ENCODE data around the gene PM20D1. TPM values are rescaled to one million over a fixed set of nuclear protein-coding genes. Genes with fewer than 3 reads are reported as not detected.

Gene PM20D1
- total and polyA plus RNA-seq, 2 experiments from 2014 or later, result 0.08 TPM; not detected in 1

- H3K27ac ChIP-seq, result no peak overlapping the region
- no peak for TF ChIP-seq CTCF (IDR thresholded peaks at IDR 0.05; ENCODE audit: poor library complexity)
- TF ChIP-seq EZH2phosphoT487 (IDR thresholded peaks at IDR 0.05; ENCODE audit: low read depth, severe bottlenecking, unreplicated experiment), result no peak
- TF ChIP-seq EZH2 (IDR thresholded peaks at IDR 0.05; ENCODE audit: borderline replicate concordance), result no peak
- no peak overlapping the region for H2AFZ ChIP-seq
- H3K9me2 ChIP-seq (replicated peaks; ENCODE audit: insufficient read depth), result no peaks in the 10 kb centered on the region
- no peaks in the 10 kb centered on the region for H4K20me1 ChIP-seq (ENCODE audit: insufficient read depth, poor library complexity, severe bottlenecking)
- H3K27me3 ChIP-seq, result no peaks in the 10 kb centered on the region
- H3K79me2 ChIP-seq, result peaks cover 9% of the 10 kb centered on the region
- H3K36me3 ChIP-seq (replicated peaks; ENCODE audit: insufficient read depth, low read depth), result no peaks in the 10 kb centered on the region
- H3K4me1 ChIP-seq (ENCODE audit: insufficient read depth), result no peaks in the 10 kb centered on the region
- no peak overlapping the region for H3K4me3 ChIP-seq
- no peak overlapping the region for H3K4me2 ChIP-seq
- H3K9me3 ChIP-seq (ENCODE audit: low read depth), result no peaks in the 10 kb centered on the region
- no peak for DNase-seq (ENCODE audit: low spot score)
- WGBS (ENCODE audit: low lambda C conversion rate, missing lambda C conversion rate), result 64% methylated on average over 3 of the region's 3 CpGs
Observed at GRCh38 chr1:205817364-205817763, 32.6 kb downstream of the PM20D1 start.

GRCh38 chr1:205813755-205814058 is 36.2 kb downstream of the PM20D1 start:
- H3K27ac ChIP-seq, result peak overlapping the region; percentile 57

GRCh38 chr1:205812878-205813754 is 36.8 kb downstream of the PM20D1 start, which contains the start of gene SLC41A1:
Gene SLC41A1, minus strand, starts transcription at chr1:205813198. Its CDS starts 2,757 bp downstream, at chr1:205810441.
- Histone ChIP-seq H3K4me2 (peak within 1 kb of the TSS; percentile 91), H4K20me1 (ENCODE audit: insufficient read depth, poor library complexity, severe bottlenecking) (no peaks in the 10 kb centered on the region), H3K27me3 (no peaks in the 10 kb centered on the region), H3K9me2 (replicated peaks; ENCODE audit: insufficient read depth) (no peaks in the 10 kb centered on the region), H3K4me1 (ENCODE audit: insufficient read depth) (peaks cover 14% of the 10 kb centered on the region), H2AFZ (peak within 1 kb of the TSS; percentile 77), H3K79me2 (peaks cover 48% of the 10 kb centered on the region), H3K36me3 (replicated peaks; ENCODE audit: insufficient read depth, low read depth) (no peaks in the 10 kb centered on the region), H3K27ac (peak within 1 kb of the TSS; percentile 81), H3K9me3 (ENCODE audit: low read depth) (no peaks in the 10 kb centered on the region), H3K4me3 (peak within 1 kb of the TSS; percentile 92)
- WGBS (ENCODE audit: low lambda C conversion rate, missing lambda C conversion rate), result under 1% methylated on average over 54 of the region's 83 CpGs
- DNase-seq (ENCODE audit: low spot score), result peak; percentile 95
- TF ChIP-seq EZH2phosphoT487 (IDR thresholded peaks at IDR 0.05; ENCODE audit: low read depth, severe bottlenecking, unreplicated experiment) (no peak), CTCF (IDR thresholded peaks at IDR 0.05; ENCODE audit: poor library complexity) (no peak), EZH2 (IDR thresholded peaks at IDR 0.05; ENCODE audit: borderline replicate concordance) (no peak)

More at GRCh38 chr1:205813755-205814058, 36.2 kb downstream of the PM20D1 start:
- H4K20me1 ChIP-seq (ENCODE audit: insufficient read depth, poor library complexity, severe bottlenecking), result no peaks in the 10 kb centered on the region
- TF ChIP-seq EZH2phosphoT487 (IDR thresholded peaks at IDR 0.05; ENCODE audit: low read depth, severe bottlenecking, unreplicated experiment) (no peak), CTCF (IDR thresholded peaks at IDR 0.05; ENCODE audit: poor library complexity) (no peak), EZH2 (IDR thresholded peaks at IDR 0.05; ENCODE audit: borderline replicate concordance) (no peak)
- no peak for DNase-seq (ENCODE audit: low spot score)
- peak overlapping the region; percentile 91 for H3K4me2 ChIP-seq
- no peaks in the 10 kb centered on the region for H3K9me2 ChIP-seq (replicated peaks; ENCODE audit: insufficient read depth)
- H3K4me3 ChIP-seq, result peak overlapping the region; percentile 92
- H3K9me3 ChIP-seq (ENCODE audit: low read depth), result no peaks in the 10 kb centered on the region
- H3K79me2 ChIP-seq, result peaks cover 42% of the 10 kb centered on the region
- WGBS (ENCODE audit: low lambda C conversion rate, missing lambda C conversion rate), result 3% methylated on average over 14 of the region's 14 CpGs
- no peaks in the 10 kb centered on the region for H3K27me3 ChIP-seq
- H2AFZ ChIP-seq, result peak overlapping the region; percentile 63
- no peaks in the 10 kb centered on the region for H3K36me3 ChIP-seq (replicated peaks; ENCODE audit: insufficient read depth, low read depth)
- H3K4me1 ChIP-seq (ENCODE audit: insufficient read depth), result peaks cover 14% of the 10 kb centered on the region
